Esophagus (tissue), 2 donors: ENCODE data around the gene SULF2. TPM values are rescaled to one million over a fixed set of nuclear protein-coding genes. Genes with fewer than 3 reads are reported as not detected.
"Not testable (repeated sequence)": the region's sequence is repeated elsewhere in the genome, so short reads cannot be mapped to it uniquely, and the experiment has no call there.

Source experiments
- H3K27ac ChIP-seq, 2 donors: one replicate each; pipeline ENCODE4 v1.5.1; 2013; ENCODE audit warnings: low read depth in 2 of 2, mild to moderate bottlenecking in 2 of 2, inconsistent platforms in 1 of 2, low read length in 1 of 2, moderate library complexity in 1 of 2
- H3K27me3 ChIP-seq, 2 donors: one replicate each; pipeline ENCODE4 v1.6.1; 2013; ENCODE audit warnings: low read length in 2 of 2, control low read depth in 1 of 2, mild to moderate bottlenecking in 1 of 2; ENCODE audit not compliant: insufficient read depth in 2 of 2, control insufficient read depth in 1 of 2
- H3K36me3 ChIP-seq, 2 donors: one replicate each; pipeline ENCODE4 v1.6.1; 2013; ENCODE audit warnings: low read length in 1 of 2; ENCODE audit not compliant: control insufficient read depth in 2 of 2, insufficient read depth in 2 of 2
- H3K4me1 ChIP-seq, 2 donors: one replicate each; pipeline ENCODE4 v1.6.1; 2013; ENCODE audit warnings: low read length in 1 of 2; ENCODE audit not compliant: control insufficient read depth in 2 of 2, insufficient read depth in 2 of 2
- H3K4me3 ChIP-seq, 2 donors: one replicate each; pipeline ENCODE4 v1.5.1; 2013; ENCODE audit warnings: low read length in 2 of 2, mild to moderate bottlenecking in 2 of 2, low read depth in 1 of 2, moderate library complexity in 1 of 2
- H3K9me3 ChIP-seq, 2 donors: one replicate each; pipeline ENCODE4 v1.6.1; 2013; ENCODE audit warnings: mild to moderate bottlenecking in 2 of 2, low read depth in 1 of 2, low read length in 1 of 2, moderate library complexity in 1 of 2; ENCODE audit not compliant: control insufficient read depth in 2 of 2, insufficient read depth in 1 of 2
- WGBS, 2 donors: extraction: QIAGEN DNeasy Blood & Tissue Kit; methylation state at CpG; one replicate each; pipeline ENCODE4 v1.1.7; 2013; 5-methylcytosine and 5-hydroxymethylcytosine counted together
- polyA plus RNA-seq, 2 donors: library from polyadenylated mRNA; stranded (reverse); fragments of 200-250 nt; gene quantifications; one replicate each; pipeline ENCODE4 v1.2.3, GENCODE V29; 2013
- donor health status: healthy with polysubstance abuse.
- donor health status: Bipolar disorder and iron deficiency.

The SULF2 gene
- polyA plus RNA-seq, 2 donors, result 47.3 to 153 TPM

DNA sequence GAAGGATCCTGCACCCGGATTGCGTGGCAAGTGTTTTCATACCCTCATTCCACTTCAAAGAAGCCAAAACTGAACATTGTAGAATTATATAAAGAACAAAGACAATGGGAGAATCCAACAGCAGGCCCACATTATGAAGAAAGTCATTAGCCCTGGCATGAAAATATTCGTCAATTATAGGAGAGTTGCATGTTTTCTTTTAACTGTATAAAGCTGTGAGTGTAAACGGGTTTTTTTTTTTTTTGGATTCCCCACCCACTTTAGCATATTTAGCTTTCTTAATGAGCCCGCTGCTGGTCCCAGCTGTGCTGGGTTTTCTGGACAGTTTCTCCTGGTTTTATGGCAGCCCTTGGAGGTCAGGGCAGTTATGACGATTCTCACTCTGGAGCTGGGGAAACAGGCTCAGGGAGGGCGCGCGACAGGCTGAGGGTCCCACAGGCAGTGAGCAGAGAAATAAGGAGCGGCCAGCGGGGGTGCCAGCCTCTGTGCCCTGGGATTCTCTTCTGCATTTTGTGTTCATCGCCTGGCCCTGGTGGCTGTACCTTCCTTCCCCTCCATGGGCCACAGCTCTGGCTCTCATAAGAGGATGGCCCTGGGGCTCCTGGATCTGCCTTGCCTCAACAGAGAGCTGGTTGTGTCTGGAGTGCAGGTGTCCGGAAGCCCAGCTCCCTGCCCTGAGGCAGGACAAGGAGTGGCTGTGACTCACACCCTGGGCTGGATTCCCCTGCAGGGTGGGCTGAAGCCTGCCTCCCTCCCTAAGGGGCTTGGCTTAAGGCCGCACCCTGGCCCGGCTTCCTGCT is 24.1 kb upstream of the SULF2 start:
- Histone ChIP-seq H3K27me3 (no peaks in the 10 kb centered on the region), H3K9me3 (no peaks in the 10 kb centered on the region), H3K4me1 (peaks cover 5 to 6% of the 10 kb centered on the region in 2 donors), H3K27ac (peak overlapping the region; percentile 44 to 50), H3K36me3 (no peaks in the 10 kb centered on the region), H3K4me3 (no peak overlapping the region)
- 56 to 63% methylated on average over 15 of the region's 15 CpGs for WGBS, 2 donors

DNA sequence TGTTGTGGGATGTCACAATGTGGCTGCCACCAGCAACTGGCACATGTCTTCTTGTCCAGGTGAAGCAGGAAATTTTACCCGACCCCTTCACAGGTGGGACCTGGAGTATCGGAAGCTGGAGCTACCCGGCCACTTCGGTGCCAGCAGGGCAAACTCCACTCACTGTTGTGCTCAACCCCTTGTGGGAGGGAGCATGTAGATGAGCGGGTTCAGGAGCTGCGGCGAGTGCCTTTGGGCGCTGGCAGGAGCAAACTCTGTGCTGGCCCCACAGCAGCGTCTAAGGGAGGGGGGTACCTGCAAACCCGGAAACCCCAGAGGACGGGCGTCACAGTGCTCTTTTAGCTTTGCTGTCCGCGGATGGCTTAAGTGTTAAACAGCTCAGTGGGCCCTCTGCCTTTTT is 20.7 kb upstream of the SULF2 start:
- H3K9me3 ChIP-seq, result no peaks in the 10 kb centered on the region
- H3K4me1 ChIP-seq, result peaks cover 5 to 14% of the 10 kb centered on the region in 2 donors
- WGBS, 2 donors, result 64 to 70% methylated on average over 14 of the region's 14 CpGs
- H3K27ac ChIP-seq, result no peak overlapping the region
- H3K4me3 ChIP-seq, result no peak overlapping the region
- H3K27me3 ChIP-seq, result no peaks in the 10 kb centered on the region
- H3K36me3 ChIP-seq, result no peaks in the 10 kb centered on the region

DNA sequence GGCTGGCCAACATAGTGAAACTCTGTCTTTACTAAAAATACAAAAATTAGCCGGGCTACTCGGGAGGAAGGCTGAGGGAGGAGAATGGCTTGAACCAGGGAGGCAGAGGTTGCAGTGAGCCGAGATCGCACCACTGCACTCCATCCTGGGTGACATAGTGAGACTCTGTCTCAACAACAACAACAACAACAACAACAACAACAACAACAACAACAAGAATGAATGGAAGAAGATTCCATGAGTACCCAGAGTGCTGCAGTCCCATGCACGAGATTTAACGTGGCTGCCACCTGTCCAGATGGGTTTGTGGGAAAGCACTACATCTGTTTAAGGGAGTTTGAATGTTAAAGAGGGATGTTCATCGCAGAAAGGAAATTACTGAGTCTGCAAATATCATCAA is 19.7 kb upstream of the SULF2 start:
- not testable (repeated sequence) for H3K9me3 ChIP-seq, H3K27me3 ChIP-seq, H3K36me3 ChIP-seq, H3K4me3 ChIP-seq, H3K27ac ChIP-seq
- H3K4me1 ChIP-seq, result peaks cover 5 to 20% of the 10 kb centered on the region in 2 donors
- WGBS, 2 donors, result 83 to 88% methylated on average over 7 of the region's 7 CpGs

DNA sequence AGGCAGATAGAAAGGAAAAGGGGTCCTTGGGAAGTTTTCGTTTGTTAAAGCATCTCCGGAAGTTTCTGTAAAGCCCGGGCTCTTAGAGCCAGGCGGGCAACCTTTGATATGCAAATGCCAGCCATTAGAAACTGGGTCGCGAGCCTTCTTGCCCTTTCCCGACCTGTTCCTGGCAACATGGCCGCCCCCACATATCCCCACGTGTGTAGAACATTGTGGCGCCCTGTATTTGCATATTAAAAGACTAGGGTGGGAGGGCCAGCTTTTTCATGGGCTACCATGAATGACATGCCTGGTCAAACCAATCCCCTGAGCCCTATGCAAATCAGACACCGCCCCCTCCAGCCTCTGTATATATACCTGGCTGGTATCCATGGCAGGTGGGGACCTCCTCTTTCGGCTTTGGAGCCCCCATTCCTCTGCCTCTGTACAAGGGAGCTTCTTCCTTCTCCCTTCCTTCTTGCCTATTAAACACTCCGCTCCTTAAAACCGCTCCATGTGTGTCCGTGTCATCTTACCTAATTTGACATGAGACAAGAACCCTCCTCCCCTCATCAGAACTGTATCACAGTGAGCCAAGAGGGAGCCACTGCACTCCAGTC is 19.0 kb upstream of the SULF2 start:
- H3K9me3 ChIP-seq, H3K4me3 ChIP-seq, H3K27ac ChIP-seq, H3K27me3 ChIP-seq, H3K36me3 ChIP-seq: not testable (repeated sequence)
- peaks cover under 1 to 17% of the 10 kb centered on the region in 2 donors for H3K4me1 ChIP-seq
- 87 to 88% methylated on average over 15 of the region's 15 CpGs for WGBS, 2 donors

DNA sequence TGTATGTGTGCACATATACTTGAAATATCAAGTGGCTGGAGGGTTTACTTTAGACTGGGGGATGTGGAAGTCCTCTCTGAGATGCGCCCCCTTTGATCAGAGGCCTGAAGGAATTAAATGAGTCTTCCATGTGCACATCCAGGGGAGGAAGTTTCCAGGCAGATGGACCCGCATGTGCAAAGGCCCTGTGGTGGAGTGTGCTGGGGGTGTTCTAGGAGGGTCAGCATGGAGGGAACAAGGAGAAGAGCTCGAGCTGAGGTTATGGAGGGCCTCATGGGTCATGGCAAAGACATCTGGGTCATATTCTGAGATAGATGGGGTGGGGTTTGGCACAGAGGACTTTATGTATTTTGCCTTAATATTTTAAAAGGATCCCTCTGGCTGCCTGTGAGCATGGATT is 17.7 kb upstream of the SULF2 start:
- H3K36me3 ChIP-seq, result no peaks in the 10 kb centered on the region
- H3K27me3 ChIP-seq, result no peaks in the 10 kb centered on the region
- H3K4me3 ChIP-seq, result no peak overlapping the region
- 94 to 98% methylated on average over 3 of the region's 3 CpGs for WGBS, 2 donors
- H3K4me1 ChIP-seq, result peaks cover 0 to 16% of the 10 kb centered on the region in 2 donors
- no peaks in the 10 kb centered on the region for H3K9me3 ChIP-seq
- H3K27ac ChIP-seq, result peak overlapping the region; percentile 66 to 71

DNA sequence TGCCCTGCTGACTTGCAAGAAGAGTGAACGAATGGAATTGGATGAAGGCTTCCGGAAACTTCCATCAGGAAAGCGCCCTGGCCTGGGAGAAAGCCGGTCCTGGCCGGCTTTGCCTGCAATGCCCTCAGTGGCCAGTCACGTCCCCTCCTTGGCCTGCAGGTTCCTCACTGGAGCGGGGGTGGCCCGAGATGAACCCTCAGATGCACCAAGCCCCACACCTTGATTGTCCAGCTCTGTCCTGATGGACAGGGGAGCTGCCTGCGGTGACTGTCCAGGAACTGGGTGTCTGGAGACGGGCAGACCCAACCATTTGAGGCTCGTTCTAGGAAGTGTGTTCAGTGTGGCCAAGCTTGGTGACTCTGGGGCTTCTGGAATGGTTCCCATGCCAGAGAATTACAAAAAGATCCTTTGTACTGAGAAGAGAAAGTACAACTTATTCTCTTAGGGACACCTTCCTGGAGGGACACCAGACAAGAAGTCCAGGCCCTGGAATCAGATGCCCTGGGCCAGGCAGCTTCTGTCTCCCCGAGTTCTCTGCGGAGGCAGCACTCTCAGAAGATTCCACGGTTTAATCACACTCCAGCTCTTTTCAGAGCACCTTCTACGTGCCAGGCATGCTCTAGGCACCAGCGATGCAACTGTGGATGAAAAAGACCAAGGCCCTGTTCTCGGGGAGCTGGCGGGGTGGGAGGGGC is 17.1 kb upstream of the SULF2 start:
- Histone ChIP-seq H3K9me3 (no peaks in the 10 kb centered on the region), H3K4me1 (peaks cover 0 to 16% of the 10 kb centered on the region in 2 donors), H3K4me3 (no peak overlapping the region), H3K36me3 (no peaks in the 10 kb centered on the region), H3K27ac (peak overlapping the region; percentile 66 to 86), H3K27me3 (no peaks in the 10 kb centered on the region)
- 81 to 83% methylated on average over 18 of the region's 18 CpGs for WGBS, 2 donors

DNA sequence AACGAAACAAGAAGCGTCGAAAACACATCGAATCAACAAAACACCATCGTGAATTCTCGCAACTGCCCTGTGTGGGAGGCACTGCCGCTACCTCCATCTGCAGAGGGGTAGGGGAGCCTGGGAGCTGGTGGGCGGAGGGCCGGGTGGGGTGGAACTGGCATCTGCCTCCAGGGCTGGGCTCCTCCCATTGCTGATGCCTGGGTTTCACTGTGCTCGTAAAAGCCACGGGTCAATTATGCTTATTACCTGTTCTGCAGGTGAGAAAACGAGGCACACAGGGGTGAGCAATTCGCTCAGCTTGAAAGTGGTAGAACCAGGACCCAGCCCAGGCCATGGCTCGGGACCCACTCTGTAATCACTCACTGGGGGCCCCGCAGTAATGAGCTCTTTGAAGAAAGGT is 16.5 kb upstream of the SULF2 start:
- no peak overlapping the region for H3K4me3 ChIP-seq
- peaks cover 0 to 16% of the 10 kb centered on the region in 2 donors for H3K4me1 ChIP-seq
- no peaks in the 10 kb centered on the region for H3K36me3 ChIP-seq
- no peaks in the 10 kb centered on the region for H3K9me3 ChIP-seq
- H3K27me3 ChIP-seq, result no peaks in the 10 kb centered on the region
- WGBS, 2 donors, result 68 to 72% methylated on average over 15 of the region's 15 CpGs
- H3K27ac ChIP-seq, result peak overlapping the region; percentile 66 to 86

DNA sequence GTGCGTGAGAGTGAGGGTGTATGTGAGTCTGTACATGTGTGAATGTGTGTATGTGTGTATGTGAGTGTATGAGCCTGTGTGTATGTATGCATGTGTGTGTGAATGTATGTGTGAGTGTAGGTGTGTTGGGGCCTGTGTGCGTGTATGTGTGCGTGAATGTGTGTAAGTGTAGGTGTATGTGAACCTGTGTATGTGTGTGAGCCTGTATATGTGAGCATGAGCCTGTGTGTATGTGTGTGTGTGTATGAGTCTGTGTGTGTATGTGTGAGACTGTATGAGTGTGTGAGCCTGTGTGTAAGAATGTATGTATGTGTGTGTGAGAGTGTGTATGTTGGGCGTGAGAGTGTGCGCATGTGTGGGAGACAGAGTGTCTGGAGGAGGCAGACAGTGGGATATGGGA is 15.8 kb upstream of the SULF2 start:
- 92 to 95% methylated on average over 5 of the region's 5 CpGs for WGBS, 2 donors
- H3K27ac ChIP-seq, result peak overlapping the region; percentile 59 to 86
- H3K4me1 ChIP-seq, result peaks cover 0 to 16% of the 10 kb centered on the region in 2 donors
- no peaks in the 10 kb centered on the region for H3K36me3 ChIP-seq
- H3K4me3 ChIP-seq, result no peak overlapping the region
- H3K27me3 ChIP-seq, result no peaks in the 10 kb centered on the region
- H3K9me3 ChIP-seq, result no peaks in the 10 kb centered on the region

DNA sequence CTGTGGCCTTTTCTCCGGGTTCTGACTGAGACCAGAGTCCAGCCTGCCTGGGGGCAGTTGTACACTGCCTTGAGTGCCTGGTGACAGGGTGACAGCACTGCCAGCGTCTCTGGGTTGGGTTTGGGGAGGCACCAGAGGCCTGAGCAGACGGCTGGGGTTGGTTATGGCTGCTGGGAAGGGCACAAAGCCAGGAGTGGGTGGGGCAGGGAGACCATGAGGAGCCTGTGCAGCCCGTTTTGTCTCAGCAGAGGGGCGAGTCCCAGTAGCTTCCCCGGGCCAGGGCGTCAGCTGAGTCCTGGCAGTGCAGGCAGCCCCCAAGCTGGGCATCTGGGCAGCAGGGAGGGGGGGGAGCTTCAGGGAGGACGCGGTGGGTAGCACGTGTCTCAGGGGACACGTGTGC is 15.3 kb upstream of the SULF2 start:
- H3K27me3 ChIP-seq, result no peaks in the 10 kb centered on the region
- no peak overlapping the region for H3K4me3 ChIP-seq
- H3K9me3 ChIP-seq, result no peaks in the 10 kb centered on the region
- WGBS, 2 donors, result 43 to 44% methylated on average over 11 of the region's 11 CpGs
- H3K36me3 ChIP-seq, result no peaks in the 10 kb centered on the region
- peak overlapping the region; percentile 74 to 86 for H3K27ac ChIP-seq
- H3K4me1 ChIP-seq, result peaks cover 0 to 16% of the 10 kb centered on the region in 2 donors
